GM12801 (cell line): ENCODE measurements around the gene ZC3H15.

Experiments
- TF ChIP-seq, protein P1 (sequence below): IDR thresholded peaks from one replicate; pipeline ENCODE4 v1.5.1; 2011; ENCODE audit warnings: control low read depth; ENCODE audit not compliant: insufficient read length; ENCODE audit errors: extremely low read depth

The ZC3H15 gene

DNA sequence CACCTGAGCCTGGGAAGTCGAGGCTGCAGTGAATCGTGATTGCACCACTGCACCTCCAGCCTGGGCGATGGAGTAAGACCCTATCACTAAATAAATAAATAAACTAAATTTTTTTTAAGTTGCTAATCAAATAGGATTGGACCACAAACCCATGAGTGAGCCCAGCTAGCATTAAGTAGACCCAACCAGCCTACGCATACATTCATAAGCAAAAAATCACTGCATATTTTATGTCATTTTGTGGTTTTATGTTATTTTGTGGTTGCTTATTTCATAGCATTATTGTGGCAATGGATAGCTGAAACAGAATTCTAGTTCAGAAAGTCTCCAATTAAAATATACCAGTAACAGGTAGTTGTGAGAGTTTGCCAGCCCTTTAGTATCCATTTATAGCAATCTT is 29.1 kb upstream of the ZC3H15 start:
- TF ChIP-seq, protein P1, sequence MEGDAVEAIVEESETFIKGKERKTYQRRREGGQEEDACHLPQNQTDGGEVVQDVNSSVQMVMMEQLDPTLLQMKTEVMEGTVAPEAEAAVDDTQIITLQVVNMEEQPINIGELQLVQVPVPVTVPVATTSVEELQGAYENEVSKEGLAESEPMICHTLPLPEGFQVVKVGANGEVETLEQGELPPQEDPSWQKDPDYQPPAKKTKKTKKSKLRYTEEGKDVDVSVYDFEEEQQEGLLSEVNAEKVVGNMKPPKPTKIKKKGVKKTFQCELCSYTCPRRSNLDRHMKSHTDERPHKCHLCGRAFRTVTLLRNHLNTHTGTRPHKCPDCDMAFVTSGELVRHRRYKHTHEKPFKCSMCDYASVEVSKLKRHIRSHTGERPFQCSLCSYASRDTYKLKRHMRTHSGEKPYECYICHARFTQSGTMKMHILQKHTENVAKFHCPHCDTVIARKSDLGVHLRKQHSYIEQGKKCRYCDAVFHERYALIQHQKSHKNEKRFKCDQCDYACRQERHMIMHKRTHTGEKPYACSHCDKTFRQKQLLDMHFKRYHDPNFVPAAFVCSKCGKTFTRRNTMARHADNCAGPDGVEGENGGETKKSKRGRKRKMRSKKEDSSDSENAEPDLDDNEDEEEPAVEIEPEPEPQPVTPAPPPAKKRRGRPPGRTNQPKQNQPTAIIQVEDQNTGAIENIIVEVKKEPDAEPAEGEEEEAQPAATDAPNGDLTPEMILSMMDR, result no peak

DNA sequence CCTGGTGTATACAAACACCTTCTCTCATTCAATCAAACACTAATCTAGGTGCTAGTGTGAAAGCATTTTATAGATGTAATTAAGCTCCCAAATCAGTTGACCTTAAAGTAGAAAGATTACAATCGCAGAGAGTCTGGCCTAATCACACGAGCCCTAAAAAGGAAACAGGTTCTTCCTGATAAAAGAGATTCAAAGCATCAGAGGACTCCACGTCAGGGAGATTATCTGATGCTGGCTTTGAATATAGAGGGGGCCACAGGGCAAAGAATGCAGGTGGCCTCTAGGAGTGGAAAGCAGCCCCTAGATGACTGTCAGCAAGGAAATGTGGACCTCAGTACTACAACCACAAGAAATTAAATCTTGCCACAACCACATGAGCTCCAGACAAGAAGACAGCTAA is 28.2 kb upstream of the ZC3H15 start:
- TF ChIP-seq, protein P1, result no peak

DNA sequence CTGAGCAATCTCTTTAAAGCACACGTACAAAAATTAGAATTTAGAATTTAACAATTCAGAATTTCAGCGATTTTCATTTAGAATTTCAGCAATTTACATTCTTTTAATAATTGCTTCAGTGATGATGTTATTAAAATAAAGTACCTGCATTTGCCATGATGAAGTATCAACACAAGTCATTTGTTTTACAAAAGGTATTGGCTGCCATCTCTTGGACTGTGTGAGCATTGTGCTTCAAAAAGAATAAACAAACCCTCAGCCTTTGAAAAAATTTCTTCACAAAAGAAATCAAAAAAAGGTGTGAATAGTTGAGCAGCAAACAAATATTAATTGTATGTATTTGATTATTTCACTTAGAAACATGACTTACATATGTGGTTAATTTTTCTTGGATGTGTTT is 27.1 kb upstream of the ZC3H15 start:
- TF ChIP-seq, protein P1, result no peak

DNA sequence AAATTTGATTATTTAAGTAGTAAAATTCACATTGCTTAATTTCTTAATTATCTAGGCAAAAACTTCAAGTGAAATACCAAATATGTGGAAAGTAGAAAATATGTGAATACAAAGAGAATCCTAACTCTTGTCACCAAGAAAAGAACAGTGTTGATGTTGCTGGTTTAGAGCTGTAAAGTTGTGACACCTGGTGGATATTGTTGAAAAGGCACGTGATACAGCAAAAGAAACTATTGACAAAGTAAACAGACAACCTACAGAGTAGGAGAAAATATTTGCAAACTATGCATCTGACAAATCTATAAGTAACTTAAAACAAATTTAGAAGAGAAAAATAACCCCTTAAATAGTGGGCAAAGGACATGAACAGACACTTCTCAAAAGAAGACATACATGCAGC is 25.6 kb upstream of the ZC3H15 start:
- TF ChIP-seq, protein P1, result no peak

DNA sequence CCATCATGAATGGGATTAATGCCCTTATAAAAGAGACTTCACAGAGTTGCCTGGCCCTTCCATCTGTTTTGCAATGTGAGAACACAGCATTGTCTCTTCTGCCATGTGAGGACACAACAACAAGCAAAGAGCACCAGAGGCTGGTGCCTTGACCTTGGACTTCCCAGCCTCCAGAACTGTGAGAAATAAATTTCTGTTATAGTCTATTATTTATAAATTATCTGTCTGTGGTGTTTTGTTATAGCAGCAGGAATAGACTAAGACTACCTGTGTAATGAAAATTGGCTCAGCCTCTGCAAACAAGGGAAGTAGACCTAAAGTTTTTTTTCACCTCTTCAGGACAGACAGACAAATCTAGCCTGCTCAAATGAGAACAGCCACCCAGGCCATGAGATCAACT is 19.3 kb upstream of the ZC3H15 start:
- TF ChIP-seq, protein P1, result no peak

DNA sequence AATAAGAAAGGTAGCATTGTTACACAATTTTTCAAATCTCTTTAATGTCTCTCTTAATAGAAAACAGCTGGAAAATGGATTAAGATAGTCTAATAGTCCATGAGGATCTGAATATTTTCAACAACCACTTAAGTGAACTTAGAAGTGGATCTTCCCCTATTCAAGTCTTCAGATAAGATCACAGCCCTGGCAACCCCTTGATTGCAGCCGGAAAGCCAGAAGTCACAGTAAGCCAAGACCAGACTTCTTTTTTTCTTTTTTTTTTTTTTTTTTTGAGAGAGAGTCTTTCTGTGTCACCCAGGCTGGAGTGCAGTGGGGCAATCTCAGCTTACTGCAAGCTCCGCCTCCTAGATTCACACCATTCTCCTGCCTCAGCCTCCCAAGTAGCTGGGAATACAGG is 18.6 kb upstream of the ZC3H15 start:
- TF ChIP-seq, protein P1, result no peak

DNA sequence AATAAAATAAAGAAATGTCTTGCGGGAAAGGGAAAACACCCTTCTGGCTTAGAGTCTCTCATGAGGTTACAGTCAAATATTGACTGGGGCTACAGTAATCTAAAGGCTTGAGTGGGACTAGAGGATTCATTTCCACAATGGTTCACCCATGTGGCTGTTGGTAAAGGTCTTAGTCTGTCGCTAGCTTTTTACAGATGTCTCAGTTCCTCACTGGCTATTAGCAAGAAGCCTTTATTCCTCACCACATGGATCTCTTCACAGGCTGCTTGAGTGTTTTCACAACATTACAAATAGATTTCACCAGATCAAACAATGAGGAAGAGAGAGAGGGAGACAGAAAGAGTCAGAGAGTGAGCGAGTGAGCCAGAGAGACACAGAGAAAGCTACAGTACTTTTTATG is 8.3 kb upstream of the ZC3H15 start:
- TF ChIP-seq, protein P1, result no peak

DNA sequence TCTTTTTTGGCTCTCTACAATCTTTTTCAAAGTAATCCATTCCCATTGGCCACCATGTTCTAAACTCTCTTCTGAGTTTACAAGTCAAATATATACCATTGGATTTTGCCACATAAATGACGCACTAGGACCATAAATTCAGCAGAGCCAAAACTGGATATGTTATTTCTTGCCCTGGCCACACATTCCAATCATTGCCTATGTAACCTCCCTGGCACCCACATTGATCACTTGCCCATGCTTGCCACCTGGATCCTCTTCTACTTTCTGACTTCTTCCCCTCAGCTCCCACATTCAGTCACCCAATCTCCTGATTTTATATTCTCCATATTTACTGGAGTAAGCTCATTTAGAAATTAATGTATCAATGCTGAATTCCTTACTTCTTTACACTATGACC is 5.1 kb upstream of the ZC3H15 start:
- TF ChIP-seq, protein P1, result no peak
